Pulmonary artery endothelial cell (primary cell): ENCODE measurements around the gene INSIG2. TPM values are rescaled to one million over a fixed set of nuclear protein-coding genes. Genes with fewer than 3 reads are reported as not detected.

Experiments
- DNase-seq: peaks from one replicate; pipeline ENCODE4 v3.0.0-alpha.2; 2011; ENCODE audit warnings: low read depth, low spot score
- total RNA-seq: library from RNA; depleted of rRNA; stranded (reverse); fragments of >200 nt; gene quantifications from 2 replicates; pipeline ENCODE4 v1.2.3, GENCODE V29; 2014

The INSIG2 gene
- 23.9 and 31.2 TPM in 2 replicates for total RNA-seq

GRCh38 chr2:118088051-118089024 is at the start of gene INSIG2:
Gene INSIG2 (plus strand): TSS chr2:118088471. CDS start chr2:118096557, 8,086 bp downstream.
- peak; percentile 66 for DNase-seq

- no peak for DNase-seq
Observed at GRCh38 chr2:118040891-118041290, 47.4 kb upstream of the INSIG2 start.

GRCh38 chr2:118044103-118044716 is 44.1 kb upstream of the INSIG2 start:
- DNase-seq, result no peak

- DNase-seq, result no peak
Observed at GRCh38 chr2:118044854-118045253, 43.4 kb upstream of the INSIG2 start.

GRCh38 chr2:118045286-118045685 is 43.0 kb upstream of the INSIG2 start:
- DNase-seq, result no peak

- no peak for DNase-seq
Observed at GRCh38 chr2:118046634-118047210, 41.5 kb upstream of the INSIG2 start.

GRCh38 chr2:118047380-118047826 is 40.9 kb upstream of the INSIG2 start:
- DNase-seq, result no peak

GRCh38 chr2:118048401-118048800 is 39.9 kb upstream of the INSIG2 start:
- DNase-seq, result no peak

GRCh38 chr2:118049140-118049815 is 39.0 kb upstream of the INSIG2 start:
- no peak for DNase-seq

GRCh38 chr2:118049816-118050140 is 38.5 kb upstream of the INSIG2 start:
- DNase-seq, result no peak

GRCh38 chr2:118050386-118050785 is 37.9 kb upstream of the INSIG2 start:
- DNase-seq, result no peak

GRCh38 chr2:118050974-118051373 is 37.3 kb upstream of the INSIG2 start:
- DNase-seq, result no peak

GRCh38 chr2:118051826-118052358 is 36.4 kb upstream of the INSIG2 start:
- DNase-seq, result no peak

- no peak for DNase-seq
Observed at GRCh38 chr2:118052474-118052873, 35.8 kb upstream of the INSIG2 start.

GRCh38 chr2:118053681-118054080 is 34.6 kb upstream of the INSIG2 start:
- no peak for DNase-seq

GRCh38 chr2:118054213-118055008 is 33.9 kb upstream of the INSIG2 start:
- no peak for DNase-seq

GRCh38 chr2:118055512-118056164 is 32.6 kb upstream of the INSIG2 start:
- DNase-seq, result no peak

GRCh38 chr2:118056165-118056534 is 32.1 kb upstream of the INSIG2 start:
- DNase-seq, result no peak

- no peak for DNase-seq
Observed at GRCh38 chr2:118056801-118057200, 31.5 kb upstream of the INSIG2 start.

- DNase-seq, result no peak
Observed at GRCh38 chr2:118058951-118059350, 29.3 kb upstream of the INSIG2 start.
